ENCODE results near the gene MSH3. TPM values are rescaled to one million over a fixed set of nuclear protein-coding genes. Genes with fewer than 3 reads are reported as not detected.

The MSH3 gene
- polyA plus RNA-seq, 1 donor (not counting 4 experiments of a cell fraction or from before 2014, with no cell fraction given), result 11.1 TPM

DNA sequence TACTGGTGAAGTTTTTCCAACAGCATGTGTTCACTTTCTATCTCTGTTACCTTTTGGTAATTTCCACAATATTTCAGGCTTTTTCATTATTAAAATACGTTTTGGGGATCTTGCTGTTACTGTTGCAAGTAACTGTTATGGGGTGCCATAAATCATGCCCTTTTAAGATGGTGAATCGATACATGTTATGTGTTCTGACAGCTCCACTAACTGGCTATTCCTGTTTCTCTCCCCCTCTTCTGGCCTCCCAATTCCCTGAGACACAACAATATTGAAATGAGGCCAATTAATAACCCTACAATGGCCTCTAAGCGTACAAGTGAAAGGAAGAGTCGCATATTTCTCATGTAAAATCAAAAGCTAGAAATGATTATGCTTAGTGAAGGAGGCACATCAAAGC, 13.1 kb upstream of the MSH3 start:
- no peak overlapping the region for H2AFZ ChIP-seq (ENCODE audit: control insufficient read depth, low read length)
- H3K79me2 ChIP-seq (ENCODE audit: control insufficient read depth, insufficient read depth, low read length), result no peaks in the 10 kb centered on the region
- no peak for FAIRE-seq
- H3K4me2 ChIP-seq (ENCODE audit: control insufficient read depth, extremely low read depth, insufficient read depth, low read depth, low read length), result no peak overlapping the region
- no peak overlapping the region for H3K9ac ChIP-seq (ENCODE audit: control insufficient read depth, extremely low read depth, insufficient read depth, low read length)
- no peak overlapping the region for H3K4me3 ChIP-seq (ENCODE audit: control insufficient read depth in 2 of 3, extremely low read depth in 1 of 3, insufficient read depth in 2 of 3, low read depth in 1 of 3, low read length in 3 of 3)
- dilution Hi-C loops (cut with MboI; ENCODE audit: extremely low pct_ligation_motif_present, low sequenced_read_pairs), result no loop called here
- no peaks in the 10 kb centered on the region for H4K20me1 ChIP-seq (ENCODE audit: control insufficient read depth, extremely low read depth, insufficient read depth, low read length)
- no peak for DNase-seq (ENCODE audit: low read depth, low spot score)
- no peak for TF ChIP-seq EZH2 (IDR thresholded peaks at IDR 0.05; ENCODE audit: low read length)
- TF ChIP-seq, protein P1, sequence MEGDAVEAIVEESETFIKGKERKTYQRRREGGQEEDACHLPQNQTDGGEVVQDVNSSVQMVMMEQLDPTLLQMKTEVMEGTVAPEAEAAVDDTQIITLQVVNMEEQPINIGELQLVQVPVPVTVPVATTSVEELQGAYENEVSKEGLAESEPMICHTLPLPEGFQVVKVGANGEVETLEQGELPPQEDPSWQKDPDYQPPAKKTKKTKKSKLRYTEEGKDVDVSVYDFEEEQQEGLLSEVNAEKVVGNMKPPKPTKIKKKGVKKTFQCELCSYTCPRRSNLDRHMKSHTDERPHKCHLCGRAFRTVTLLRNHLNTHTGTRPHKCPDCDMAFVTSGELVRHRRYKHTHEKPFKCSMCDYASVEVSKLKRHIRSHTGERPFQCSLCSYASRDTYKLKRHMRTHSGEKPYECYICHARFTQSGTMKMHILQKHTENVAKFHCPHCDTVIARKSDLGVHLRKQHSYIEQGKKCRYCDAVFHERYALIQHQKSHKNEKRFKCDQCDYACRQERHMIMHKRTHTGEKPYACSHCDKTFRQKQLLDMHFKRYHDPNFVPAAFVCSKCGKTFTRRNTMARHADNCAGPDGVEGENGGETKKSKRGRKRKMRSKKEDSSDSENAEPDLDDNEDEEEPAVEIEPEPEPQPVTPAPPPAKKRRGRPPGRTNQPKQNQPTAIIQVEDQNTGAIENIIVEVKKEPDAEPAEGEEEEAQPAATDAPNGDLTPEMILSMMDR (optimal IDR thresholded peaks at IDR 0.05 in 1 of 3, IDR thresholded peaks at IDR 0.05 in 1 of 3, conservative IDR thresholded peaks at IDR 0.05 in 1 of 3; ENCODE audit: extremely low read depth in 1 of 3, insufficient read depth in 2 of 3, low read length in 3 of 3), result no peak
- H3K9me3 ChIP-seq (ENCODE audit: control insufficient read depth, low read depth, low read length), result no peaks in the 10 kb centered on the region
- no peak overlapping the region for H3K27ac ChIP-seq (ENCODE audit: control insufficient read depth, insufficient read depth, low read length)
- H3K9me1 ChIP-seq (ENCODE audit: control insufficient read depth, extremely low read depth, insufficient read depth, low read length), result no peaks in the 10 kb centered on the region
- H3K4me1 ChIP-seq (ENCODE audit: control insufficient read depth, extremely low read depth, insufficient read depth, low read length), result no peaks in the 10 kb centered on the region
- no peaks in the 10 kb centered on the region for H3K27me3 ChIP-seq (ENCODE audit: control insufficient read depth, extremely low read depth, insufficient read depth, low read length)
- peaks cover 2 to 4% of the 10 kb centered on the region in 2 experiments for H3K36me3 ChIP-seq (ENCODE audit: control insufficient read depth in 2 of 2, extremely low read depth in 1 of 2, insufficient read depth in 2 of 2, low read length in 2 of 2)

DNA sequence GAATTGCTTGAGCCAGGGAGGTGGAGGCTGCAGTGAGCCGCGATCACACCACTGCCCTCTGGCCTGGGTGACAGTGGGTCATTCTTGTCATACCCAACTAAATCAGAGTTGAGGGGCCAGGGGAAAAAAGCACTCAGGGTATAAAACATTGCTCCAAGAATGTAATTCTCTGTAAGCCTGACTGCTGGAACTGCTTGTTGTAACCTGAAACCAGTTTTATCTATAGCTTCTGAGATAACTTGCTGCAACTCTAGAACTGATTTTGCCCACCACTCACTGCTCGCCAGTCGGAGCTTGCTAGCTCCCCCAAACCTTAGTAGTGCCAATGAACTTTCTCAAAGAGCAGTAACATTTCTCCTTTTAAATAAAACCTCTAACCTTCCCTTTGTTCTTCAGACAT, 9.6 kb upstream of the MSH3 start:
- Histone ChIP-seq H3K27me3 (ENCODE audit: control insufficient read depth, extremely low read depth, insufficient read depth, low read length) (no peaks in the 10 kb centered on the region), H3K9me1 (ENCODE audit: control insufficient read depth, extremely low read depth, insufficient read depth, low read length) (no peaks in the 10 kb centered on the region), H3K4me1 (ENCODE audit: control insufficient read depth, extremely low read depth, insufficient read depth, low read length) (no peaks in the 10 kb centered on the region), H3K9me3 (ENCODE audit: control insufficient read depth, low read depth, low read length) (no peaks in the 10 kb centered on the region), H3K36me3 (ENCODE audit: control insufficient read depth in 2 of 2, extremely low read depth in 1 of 2, insufficient read depth in 2 of 2, low read length in 2 of 2) (peaks cover 0 to 12% of the 10 kb centered on the region in 2 experiments), H3K4me3 (ENCODE audit: control insufficient read depth in 2 of 3, extremely low read depth in 1 of 3, insufficient read depth in 2 of 3, low read depth in 1 of 3, low read length in 3 of 3) (no peak overlapping the region), H3K27ac (ENCODE audit: control insufficient read depth, insufficient read depth, low read length) (no peak overlapping the region), H3K4me2 (ENCODE audit: control insufficient read depth, extremely low read depth, insufficient read depth, low read depth, low read length) (no peak overlapping the region), H3K79me2 (ENCODE audit: control insufficient read depth, insufficient read depth, low read length) (no peaks in the 10 kb centered on the region), H2AFZ (ENCODE audit: control insufficient read depth, low read length) (no peak overlapping the region), H4K20me1 (ENCODE audit: control insufficient read depth, extremely low read depth, insufficient read depth, low read length) (no peaks in the 10 kb centered on the region), H3K9ac (ENCODE audit: control insufficient read depth, extremely low read depth, insufficient read depth, low read length) (no peak overlapping the region)
- TF ChIP-seq EZH2 (IDR thresholded peaks at IDR 0.05; ENCODE audit: low read length), result no peak
- dilution Hi-C loops (cut with MboI; ENCODE audit: extremely low pct_ligation_motif_present, low sequenced_read_pairs), result no loop called here
- FAIRE-seq (no peak), DNase-seq (ENCODE audit: low read depth, low spot score) (no peak)

DNA sequence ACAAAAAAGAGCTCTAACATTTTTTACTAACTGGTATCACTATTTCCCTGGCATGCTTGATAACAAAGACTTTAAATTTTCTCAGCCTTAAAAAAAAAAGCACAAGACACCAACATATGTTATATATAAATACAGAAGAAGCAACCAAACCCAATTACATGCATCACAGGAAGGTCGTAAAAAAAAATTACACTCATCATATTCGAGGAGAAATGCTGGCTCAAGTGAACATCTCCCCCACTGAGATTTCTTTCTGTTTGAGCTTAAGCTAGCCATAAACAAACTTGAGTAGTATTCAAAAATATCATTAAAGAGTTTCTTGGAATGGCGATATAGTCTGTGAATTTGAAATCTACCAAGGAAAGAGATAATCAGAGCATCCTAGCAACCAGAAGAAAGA, 7.5 kb upstream of the MSH3 start:
- FAIRE-seq (no peak), DNase-seq (ENCODE audit: low read depth, low spot score) (no peak)
- H3K4me3 ChIP-seq (ENCODE audit: control insufficient read depth in 2 of 3, extremely low read depth in 1 of 3, insufficient read depth in 2 of 3, low read depth in 1 of 3, low read length in 3 of 3), result no peak overlapping the region
- H3K9ac ChIP-seq (ENCODE audit: control insufficient read depth, extremely low read depth, insufficient read depth, low read length), result no peak overlapping the region
- H3K27me3 ChIP-seq (ENCODE audit: control insufficient read depth, extremely low read depth, insufficient read depth, low read length), result no peaks in the 10 kb centered on the region
- H3K9me1 ChIP-seq (ENCODE audit: control insufficient read depth, extremely low read depth, insufficient read depth, low read length), result no peaks in the 10 kb centered on the region
- no peak overlapping the region for H2AFZ ChIP-seq (ENCODE audit: control insufficient read depth, low read length)
- no peaks in the 10 kb centered on the region for H4K20me1 ChIP-seq (ENCODE audit: control insufficient read depth, extremely low read depth, insufficient read depth, low read length)
- no peaks in the 10 kb centered on the region for H3K9me3 ChIP-seq (ENCODE audit: control insufficient read depth, low read depth, low read length)
- H3K4me1 ChIP-seq (ENCODE audit: control insufficient read depth, extremely low read depth, insufficient read depth, low read length), result no peaks in the 10 kb centered on the region
- H3K27ac ChIP-seq (ENCODE audit: control insufficient read depth, insufficient read depth, low read length), result no peak overlapping the region
- no peak overlapping the region for H3K4me2 ChIP-seq (ENCODE audit: control insufficient read depth, extremely low read depth, insufficient read depth, low read depth, low read length)
- H3K79me2 ChIP-seq (ENCODE audit: control insufficient read depth, insufficient read depth, low read length), result no peaks in the 10 kb centered on the region
- TF ChIP-seq, protein P1 (optimal IDR thresholded peaks at IDR 0.05 in 1 of 3, IDR thresholded peaks at IDR 0.05 in 1 of 3, conservative IDR thresholded peaks at IDR 0.05 in 1 of 3; ENCODE audit: extremely low read depth in 1 of 3, insufficient read depth in 2 of 3, low read length in 3 of 3), result no peak
- no peak for TF ChIP-seq EZH2 (IDR thresholded peaks at IDR 0.05; ENCODE audit: low read length)
- peaks cover 0 to 8% of the 10 kb centered on the region in 2 experiments for H3K36me3 ChIP-seq (ENCODE audit: control insufficient read depth in 2 of 2, extremely low read depth in 1 of 2, insufficient read depth in 2 of 2, low read length in 2 of 2)
- dilution Hi-C loops (cut with MboI; ENCODE audit: extremely low pct_ligation_motif_present, low sequenced_read_pairs), result no loop called here

All from keratinocyte (primary cell).